ENCODE measurements around the gene MRPS22. TPM values are rescaled to one million over a fixed set of nuclear protein-coding genes. Genes with fewer than 3 reads are reported as not detected.

Gene MRPS22
- total RNA-seq, 4 donors from 2014 or later = 32.2 to 72.6 (median 50.2) TPM

DNA sequence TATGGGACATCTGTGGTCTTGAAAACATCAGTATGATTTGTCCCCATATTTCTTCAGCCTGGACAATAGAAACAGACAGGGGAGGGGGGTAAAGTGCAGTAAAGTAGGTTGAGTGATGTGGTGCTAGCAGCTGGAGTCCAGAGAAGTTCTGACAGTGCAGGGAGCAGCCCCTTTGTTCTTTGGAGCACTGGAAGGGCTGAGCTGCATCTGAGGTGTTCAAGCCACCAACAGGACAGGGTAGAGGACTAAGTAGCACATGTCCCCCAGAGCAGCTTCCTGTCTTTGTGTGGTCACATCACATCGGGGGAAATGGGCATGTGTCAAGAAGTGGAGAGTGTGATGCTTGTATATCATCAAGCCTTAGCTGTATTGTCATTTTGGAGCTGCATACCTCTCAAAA lies 12.1 kb downstream of the MRPS22 start:
- TF ChIP-seq CTCF (IDR thresholded peaks at IDR 0.05; ENCODE audit: low read depth) = no peak

DNA sequence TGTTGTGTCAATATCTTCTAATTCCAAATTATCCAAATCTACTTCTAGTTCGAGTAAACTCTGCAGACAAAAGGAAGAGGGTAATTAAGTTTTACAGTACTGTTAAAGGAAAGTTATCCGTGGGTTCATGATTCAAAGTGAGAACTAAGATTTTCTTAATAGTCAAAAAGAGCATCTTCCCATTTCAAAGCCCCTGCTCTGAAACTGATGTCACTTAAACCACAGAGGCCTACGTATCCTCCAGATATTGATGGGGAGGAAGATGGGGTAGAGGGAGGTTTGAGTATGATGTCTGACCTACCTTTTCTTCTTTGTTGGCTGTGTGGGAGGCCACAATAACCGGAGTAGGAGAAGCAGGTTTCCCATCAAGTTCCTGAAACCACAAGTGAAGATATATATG lies 14.1 kb downstream of the MRPS22 start:
- no peak for TF ChIP-seq CTCF (IDR thresholded peaks at IDR 0.05; ENCODE audit: low read depth)

GRCh38 chr3:139358841-139359562 lies 15.2 kb downstream of the MRPS22 start:
- TF ChIP-seq CTCF (IDR thresholded peaks at IDR 0.05; ENCODE audit: low read depth) = no peak

DNA sequence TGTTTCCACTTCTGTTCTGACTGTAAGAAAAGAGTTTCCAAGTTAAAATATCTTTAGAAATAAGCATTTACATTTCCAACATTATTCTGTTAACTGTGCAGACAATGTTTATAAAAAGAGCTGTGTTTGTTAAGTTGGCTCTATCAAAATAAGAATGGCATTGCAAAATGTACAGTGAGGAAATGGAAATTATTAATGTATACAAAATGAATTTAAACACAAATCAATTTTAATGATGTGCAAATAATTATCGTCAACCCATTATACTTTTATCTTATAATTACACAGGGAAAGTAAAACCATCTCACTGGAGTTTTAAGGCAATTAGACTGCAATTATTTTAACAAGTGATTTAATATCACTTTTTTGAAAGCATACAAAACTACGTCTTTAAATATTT lies 17.5 kb downstream of the MRPS22 start:
- no peak for TF ChIP-seq CTCF (IDR thresholded peaks at IDR 0.05; ENCODE audit: low read depth)

GRCh38 chr3:139364549-139364948 lies 20.7 kb downstream of the MRPS22 start:
- no peak for TF ChIP-seq CTCF (IDR thresholded peaks at IDR 0.05; ENCODE audit: low read depth)

DNA sequence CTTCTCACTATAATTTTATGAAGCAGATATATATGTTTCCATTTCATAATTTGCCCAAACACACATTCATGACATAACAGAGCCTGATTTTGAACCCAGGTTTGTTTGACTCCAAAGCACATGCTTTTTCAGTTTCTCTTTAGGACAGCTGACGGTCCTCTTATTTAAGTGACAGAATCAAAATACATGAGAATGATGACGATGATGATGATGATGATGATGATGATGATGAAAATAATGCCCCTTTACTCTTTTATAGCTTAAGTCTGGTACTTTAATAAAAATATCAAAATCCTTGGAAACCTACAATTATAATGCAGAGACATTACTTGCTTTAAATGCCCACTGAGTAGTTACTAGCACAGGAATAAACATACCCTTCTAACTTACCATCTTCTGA lies 30.3 kb downstream of the MRPS22 start:
- no peak for TF ChIP-seq CTCF (IDR thresholded peaks at IDR 0.05; ENCODE audit: low read depth)

GRCh38 chr3:139377378-139377777 lies 33.6 kb downstream of the MRPS22 start:
- TF ChIP-seq CTCF (IDR thresholded peaks at IDR 0.05; ENCODE audit: low read depth) = no peak

Measured in subcutaneous adipose tissue (tissue), 4 donors.